ENCODE results near the gene PIM2.

- TF ChIP-seq CTCF (CRISPR knock-in tag; IDR thresholded peaks at IDR 0.05) (no peak), SSRP1 (CRISPR knock-in tag; IDR thresholded peaks at IDR 0.05) (no peak), POLR2A (IDR thresholded peaks at IDR 0.05; ENCODE audit: insufficient read depth in 1 of 2, low read depth in 2 of 2, low read length in 2 of 2) (no peak), ATF2 (CRISPR knock-in tag; IDR thresholded peaks at IDR 0.05) (no peak), PRDM4 (CRISPR knock-in tag; IDR thresholded peaks at IDR 0.05; ENCODE audit: borderline replicate concordance) (no peak), CREB1 (IDR thresholded peaks at IDR 0.05) (no peak), CREB1 (CRISPR knock-in tag; IDR thresholded peaks at IDR 0.05) (no peak), ZNF773 (CRISPR knock-in tag; IDR thresholded peaks at IDR 0.05; ENCODE audit: borderline replicate concordance) (no peak), ZFAT (CRISPR knock-in tag; conservative IDR thresholded peaks at IDR 0.05) (no peak), HCFC1 (IDR thresholded peaks at IDR 0.05; ENCODE audit: low read depth, low read length) (no peak), ESRRA (CRISPR knock-in tag; IDR thresholded peaks at IDR 0.05; ENCODE audit: low read depth) (no peak), ZNF589 (CRISPR knock-in tag; conservative IDR thresholded peaks at IDR 0.05) (no peak), RNF2 (conservative IDR thresholded peaks at IDR 0.05; ENCODE audit: low read depth) (no peak), CEBPB (IDR thresholded peaks at IDR 0.05; ENCODE audit: borderline replicate concordance, low read depth, low read length) (no peak)
Observed at GRCh38 chrX:48957477-48957826, 38.6 kb upstream of the PIM2 start, which contains the start of gene OTUD5.

Data from HepG2 (cell line).